Mucosa of stomach (tissue), 1 donor: ENCODE data around the gene IQCE.
A peak's percentile ranks its signal among the peaks of the same experiment; 100 is the strongest.

Experiments used
- H3K27me3 ChIP-seq: one replicate; pipeline ENCODE4 v1.7.0; 2013; ENCODE audit warnings: mild to moderate bottlenecking, low read length; ENCODE audit not compliant: control insufficient read depth, insufficient read depth
- H3K36me3 ChIP-seq: one replicate; pipeline ENCODE4 v1.7.0; 2013; ENCODE audit warnings: low read length; ENCODE audit not compliant: control insufficient read depth, insufficient read depth
- H3K4me1 ChIP-seq: one replicate; pipeline ENCODE4 v1.7.0; 2013; ENCODE audit warnings: mild to moderate bottlenecking, low read length; ENCODE audit not compliant: control insufficient read depth, insufficient read depth
- H3K4me3 ChIP-seq: one replicate; pipeline ENCODE4 v1.7.0; 2013; ENCODE audit warnings: low read length
- H3K9ac ChIP-seq: one replicate; pipeline ENCODE4 v1.7.0; 2013; ENCODE audit warnings: mild to moderate bottlenecking, low read length, moderate library complexity
- H3K9me3 ChIP-seq: one replicate; pipeline ENCODE4 v1.7.0; 2013; ENCODE audit warnings: mild to moderate bottlenecking, low read length, moderate library complexity; ENCODE audit not compliant: control insufficient read depth
- donor health status: Pancreatic carcinoma.

Gene IQCE

GRCh38 chr7:2644220-2644561, 85.4 kb downstream of the IQCE start:
- peaks cover 44% of the 10 kb centered on the region for H3K4me1 ChIP-seq
- H3K9ac ChIP-seq: peak overlapping the region; percentile 15
- H3K9me3 ChIP-seq: no peaks in the 10 kb centered on the region
- H3K27me3 ChIP-seq: no peaks in the 10 kb centered on the region
- H3K4me3 ChIP-seq: no peak overlapping the region
- no peaks in the 10 kb centered on the region for H3K36me3 ChIP-seq

DNA sequence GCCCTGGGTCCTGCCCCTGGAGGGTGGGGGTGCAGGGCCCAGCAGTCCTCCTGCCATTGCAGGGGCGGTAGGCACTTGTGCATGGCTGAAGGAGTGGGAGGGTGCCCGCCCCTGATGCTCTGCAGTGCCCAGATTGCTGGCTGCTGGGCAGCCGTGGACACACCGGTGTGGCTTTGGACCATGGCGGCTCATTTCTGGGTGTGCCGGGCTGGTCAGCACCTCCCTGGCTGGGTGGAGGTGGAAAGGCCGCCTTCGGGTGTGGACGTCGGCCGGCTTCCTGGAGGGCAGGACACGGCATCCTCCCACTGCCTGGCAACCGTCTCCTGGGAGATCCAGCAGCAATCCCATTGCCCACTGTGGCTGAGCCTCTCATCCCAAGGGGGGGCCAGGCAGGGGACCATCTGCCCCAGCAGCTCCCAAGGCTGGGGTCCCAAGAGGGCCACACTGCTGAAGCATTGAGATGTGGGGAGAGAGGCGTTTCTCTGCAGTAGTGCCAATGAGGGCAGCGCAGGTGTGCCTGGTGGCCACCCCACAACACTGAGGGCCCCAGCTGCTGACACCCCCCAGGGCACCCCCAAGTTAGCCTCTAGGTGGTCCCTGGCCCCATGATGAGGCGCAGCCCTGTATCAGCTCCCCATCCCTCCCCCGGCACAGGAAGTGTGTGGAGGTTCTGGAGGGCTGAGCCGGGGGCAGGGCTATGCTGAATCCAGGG, 85.9 kb downstream of the IQCE start:
- H3K4me3 ChIP-seq: no peak overlapping the region
- H3K4me1 ChIP-seq: peaks cover 44% of the 10 kb centered on the region
- no peaks in the 10 kb centered on the region for H3K36me3 ChIP-seq
- H3K9me3 ChIP-seq: no peaks in the 10 kb centered on the region
- H3K27me3 ChIP-seq: no peaks in the 10 kb centered on the region
- peak overlapping the region; percentile 15 for H3K9ac ChIP-seq

DNA sequence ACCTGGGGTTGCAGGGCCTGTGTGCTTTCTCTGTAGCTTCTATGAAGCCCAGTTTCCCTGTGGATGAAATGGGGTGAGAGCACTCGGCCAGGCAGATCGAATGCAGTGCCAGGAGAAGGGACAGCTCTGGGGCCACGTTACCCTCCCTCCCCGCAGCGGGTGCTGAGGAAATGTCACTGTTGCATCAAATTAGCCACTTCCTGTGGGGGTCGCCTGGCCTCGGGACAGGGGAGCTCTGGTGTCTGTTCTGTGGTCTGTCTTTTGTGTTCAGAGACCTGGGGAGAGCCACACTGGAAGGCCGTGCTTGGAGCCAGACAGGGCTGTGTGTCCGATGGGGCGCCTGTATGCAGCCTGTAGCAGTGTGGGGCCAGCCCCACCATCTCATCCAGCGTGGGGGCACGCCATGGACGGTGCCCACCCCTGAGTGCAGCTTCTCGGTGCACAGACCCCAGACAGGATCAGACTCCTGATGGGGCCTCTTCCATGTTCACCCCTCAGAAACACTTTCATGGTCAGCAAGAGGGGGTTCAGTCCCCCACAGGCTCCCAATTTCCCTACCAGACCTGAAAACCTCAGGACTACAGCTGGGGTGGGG, 86.6 kb downstream of the IQCE start:
- Histone ChIP-seq H3K9me3 (no peaks in the 10 kb centered on the region), H3K4me1 (peaks cover 42% of the 10 kb centered on the region), H3K9ac (no peak overlapping the region), H3K36me3 (no peaks in the 10 kb centered on the region), H3K4me3 (no peak overlapping the region), H3K27me3 (no peaks in the 10 kb centered on the region)

GRCh38 chr7:2646336-2646679, 87.5 kb downstream of the IQCE start:
- Histone ChIP-seq H3K9ac (no peak overlapping the region), H3K27me3 (no peaks in the 10 kb centered on the region), H3K9me3 (no peaks in the 10 kb centered on the region), H3K36me3 (no peaks in the 10 kb centered on the region), H3K4me3 (no peak overlapping the region), H3K4me1 (peaks cover 33% of the 10 kb centered on the region)

DNA sequence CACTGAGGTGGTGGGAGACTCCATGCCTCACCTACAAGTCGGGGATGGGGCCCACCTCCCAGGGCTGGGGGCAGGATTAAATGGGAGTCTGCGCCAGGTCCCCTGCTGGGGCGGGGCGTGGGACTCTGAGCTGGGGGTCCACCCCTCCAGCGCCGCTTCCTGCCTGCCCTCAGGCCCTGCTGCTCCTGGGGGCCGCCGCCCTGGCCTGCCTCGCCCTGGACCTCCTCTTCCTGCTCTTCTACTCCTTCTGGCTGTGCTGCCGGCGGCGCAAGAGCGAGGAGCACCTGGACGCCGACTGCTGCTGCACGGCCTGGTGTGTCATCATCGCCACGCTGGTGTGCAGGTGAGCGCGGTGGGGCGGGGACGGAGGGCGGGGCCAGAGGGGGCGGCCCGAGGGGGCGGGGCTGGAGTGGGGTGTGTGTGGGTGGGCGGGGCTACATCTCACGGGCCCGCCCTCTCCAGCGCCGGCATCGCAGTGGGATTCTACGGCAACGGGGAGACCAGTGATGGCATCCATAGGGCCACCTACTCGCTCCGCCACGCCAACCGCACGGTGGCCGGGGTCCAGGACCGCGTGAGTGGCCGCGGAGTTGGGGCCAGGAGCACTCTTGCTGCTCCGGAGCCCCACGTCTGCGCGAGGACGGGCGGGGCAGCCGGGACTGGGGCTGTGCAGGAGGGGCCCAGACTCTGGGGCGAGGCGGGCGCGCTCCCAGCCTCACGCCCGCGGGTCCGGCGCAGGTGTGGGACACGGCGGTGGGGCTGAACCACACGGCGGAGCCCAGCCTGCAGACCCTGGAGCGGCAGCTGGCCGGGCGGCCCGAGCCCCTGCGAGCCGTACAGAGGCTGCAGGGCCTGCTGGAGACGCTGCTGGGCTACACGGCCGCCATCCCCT, 88.1 kb downstream of the IQCE start:
- Histone ChIP-seq H3K9me3 (no peaks in the 10 kb centered on the region), H3K36me3 (no peaks in the 10 kb centered on the region), H3K4me3 (no peak overlapping the region), H3K9ac (no peak overlapping the region), H3K4me1 (peaks cover 27% of the 10 kb centered on the region), H3K27me3 (no peaks in the 10 kb centered on the region)

DNA sequence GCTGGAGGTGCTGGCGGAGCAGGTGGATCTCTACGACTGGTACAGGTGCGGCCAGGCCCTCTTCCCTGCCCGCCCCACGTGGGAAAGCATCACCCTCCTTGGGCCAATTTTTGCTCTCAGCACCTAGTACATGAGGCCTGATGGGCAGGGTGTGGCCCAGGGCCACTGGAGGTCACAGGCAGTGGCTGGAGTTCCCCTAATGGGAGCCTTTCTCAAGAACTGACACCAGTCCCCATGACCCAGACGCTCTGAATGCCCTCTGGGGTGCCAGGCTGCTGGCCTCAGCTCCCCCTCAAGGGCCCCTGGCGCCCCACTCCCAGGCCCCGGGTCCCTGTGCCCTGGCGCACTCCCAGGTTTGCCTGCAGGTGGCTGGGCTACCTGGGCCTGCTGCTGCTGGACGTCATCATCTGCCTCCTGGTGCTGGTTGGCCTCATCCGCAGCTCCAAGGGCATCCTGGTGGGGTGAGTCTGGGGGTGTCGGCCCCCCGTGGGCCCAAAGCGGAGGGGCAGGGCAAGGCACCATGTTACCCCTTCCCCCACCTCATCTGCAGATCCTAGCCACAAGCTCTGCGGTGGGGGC, 88.9 kb downstream of the IQCE start:
- no peak overlapping the region for H3K4me3 ChIP-seq
- H3K36me3 ChIP-seq: no peaks in the 10 kb centered on the region
- no peaks in the 10 kb centered on the region for H3K27me3 ChIP-seq
- H3K9me3 ChIP-seq: no peaks in the 10 kb centered on the region
- no peak overlapping the region for H3K9ac ChIP-seq
- H3K4me1 ChIP-seq: peaks cover 26% of the 10 kb centered on the region

DNA sequence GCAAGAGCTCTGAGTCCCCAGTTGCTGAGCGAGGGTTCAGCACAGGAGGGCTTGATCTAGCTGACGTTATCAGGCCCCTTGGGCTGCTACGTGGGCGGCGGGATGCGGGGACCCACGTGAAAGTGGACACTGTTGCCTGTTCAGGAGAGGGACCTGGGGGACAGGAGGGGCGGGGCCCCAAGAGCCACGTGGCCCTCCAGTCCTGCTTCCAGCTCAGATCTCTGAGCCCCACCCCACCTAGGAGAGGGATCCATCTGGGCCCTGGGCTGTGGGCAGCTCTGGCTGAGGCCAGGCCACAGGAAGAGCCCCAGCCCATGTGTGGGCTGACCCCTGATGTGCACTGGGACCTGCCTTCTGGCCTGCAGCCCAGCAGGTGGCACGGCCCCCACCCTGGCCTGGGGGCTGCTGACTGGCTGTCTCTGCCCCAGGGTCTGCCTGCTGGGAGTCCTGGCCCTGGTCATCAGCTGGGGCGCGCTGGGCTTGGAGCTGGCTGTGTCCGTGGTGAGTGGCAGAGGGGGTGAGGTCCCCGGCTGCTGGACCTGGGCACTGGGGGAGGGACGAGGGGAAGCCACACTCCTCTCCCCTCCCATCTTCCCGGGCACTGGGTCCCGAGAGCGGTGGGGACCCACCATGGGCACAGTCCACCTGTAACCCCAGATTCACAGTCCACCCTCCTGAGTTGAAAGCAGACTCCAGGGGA, 90.5 kb downstream of the IQCE start:
- H3K36me3 ChIP-seq: no peaks in the 10 kb centered on the region
- no peaks in the 10 kb centered on the region for H3K27me3 ChIP-seq
- no peaks in the 10 kb centered on the region for H3K9me3 ChIP-seq
- H3K4me3 ChIP-seq: no peak overlapping the region
- no peak overlapping the region for H3K9ac ChIP-seq
- peaks cover 15% of the 10 kb centered on the region for H3K4me1 ChIP-seq

- peaks cover 8% of the 10 kb centered on the region for H3K4me1 ChIP-seq
- no peaks in the 10 kb centered on the region for H3K27me3 ChIP-seq
- H3K9me3 ChIP-seq: no peaks in the 10 kb centered on the region
- H3K9ac ChIP-seq: no peak overlapping the region
- H3K36me3 ChIP-seq: no peaks in the 10 kb centered on the region
- no peak overlapping the region for H3K4me3 ChIP-seq
Measured at GRCh38 chr7:2649991-2650390, 91.2 kb downstream of the IQCE start.

- Histone ChIP-seq H3K9ac (no peak overlapping the region), H3K36me3 (no peaks in the 10 kb centered on the region), H3K9me3 (no peaks in the 10 kb centered on the region), H3K27me3 (no peaks in the 10 kb centered on the region), H3K4me1 (peaks cover 4% of the 10 kb centered on the region), H3K4me3 (no peak overlapping the region)
Measured at GRCh38 chr7:2650451-2650850, 91.7 kb downstream of the IQCE start.

DNA sequence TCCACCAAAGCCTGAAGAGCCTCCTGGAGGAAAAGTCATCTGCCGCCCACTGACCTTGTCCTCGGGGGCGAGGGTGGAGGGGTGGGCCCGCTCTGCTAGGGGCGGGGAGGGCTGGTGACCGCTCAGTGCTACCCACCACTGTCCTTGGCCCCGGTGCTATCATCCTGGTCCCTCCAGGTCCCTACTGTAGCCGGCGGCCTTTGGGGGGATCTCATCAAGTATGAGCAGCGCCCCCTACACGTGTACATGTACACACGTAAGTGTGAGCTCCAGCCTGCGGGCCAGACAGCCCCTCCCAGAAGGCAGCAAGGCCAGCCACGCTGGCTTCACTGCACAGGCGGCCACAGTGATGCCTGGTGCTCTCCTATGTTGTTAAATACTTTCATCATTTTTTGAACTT, 92.6 kb downstream of the IQCE start:
- Histone ChIP-seq H3K9ac (no peak overlapping the region), H3K36me3 (no peaks in the 10 kb centered on the region), H3K4me3 (no peak overlapping the region), H3K27me3 (no peaks in the 10 kb centered on the region), H3K4me1 (peaks cover 3% of the 10 kb centered on the region), H3K9me3 (no peaks in the 10 kb centered on the region)

- Histone ChIP-seq H3K36me3 (no peaks in the 10 kb centered on the region), H3K9me3 (no peaks in the 10 kb centered on the region)
Measured at GRCh38 chr7:2651847-2652735, 93.3 kb downstream of the IQCE start.

More at GRCh38 chr7:2651847-2652735, 93.3 kb downstream of the IQCE start:
- Histone ChIP-seq H3K27me3 (no peaks in the 10 kb centered on the region), H3K9ac (no peak overlapping the region), H3K4me3 (no peak overlapping the region), H3K4me1 (no peaks in the 10 kb centered on the region)
